Fibroblast of skin of right biceps (primary cell): ENCODE data around the gene WWOX.

Source experiments
- DNase-seq: peaks from one replicate; pipeline ENCODE4 v3.0.0-alpha.2; 2013

The WWOX gene

GRCh38 chr16:79171931-79172705 is 1072.7 kb downstream of the WWOX start:
- DNase-seq: no peak

GRCh38 chr16:79172976-79173500 is 1073.6 kb downstream of the WWOX start:
- no peak for DNase-seq

GRCh38 chr16:79173919-79174318 is 1074.5 kb downstream of the WWOX start:
- DNase-seq: no peak

- DNase-seq: no peak
Observed at GRCh38 chr16:79175286-79176057, 1076.0 kb downstream of the WWOX start.

GRCh38 chr16:79177018-79177417 is 1077.6 kb downstream of the WWOX start:
- DNase-seq: no peak

GRCh38 chr16:79181419-79181818 is 1082.0 kb downstream of the WWOX start:
- DNase-seq: peak; percentile 6

- peak; percentile 69 for DNase-seq
Observed at GRCh38 chr16:79182616-79183015, 1083.2 kb downstream of the WWOX start.

- no peak for DNase-seq
Observed at GRCh38 chr16:79183571-79183970, 1084.1 kb downstream of the WWOX start.

- DNase-seq: no peak
Observed at GRCh38 chr16:79184464-79185030, 1085.1 kb downstream of the WWOX start.

- DNase-seq: peak; percentile 18
Observed at GRCh38 chr16:79185711-79186110, 1086.3 kb downstream of the WWOX start.

- no peak for DNase-seq
Observed at GRCh38 chr16:79186196-79186595, 1086.7 kb downstream of the WWOX start.

- DNase-seq: no peak
Observed at GRCh38 chr16:79188115-79188738, 1088.8 kb downstream of the WWOX start.

- DNase-seq: no peak
Observed at GRCh38 chr16:79188739-79189122, 1089.3 kb downstream of the WWOX start.

- no peak for DNase-seq
Observed at GRCh38 chr16:79190542-79190941, 1091.1 kb downstream of the WWOX start.

- no peak for DNase-seq
Observed at GRCh38 chr16:79191933-79192332, 1092.5 kb downstream of the WWOX start.

GRCh38 chr16:79192904-79193303 is 1093.5 kb downstream of the WWOX start:
- no peak for DNase-seq

GRCh38 chr16:79194291-79194690 is 1094.8 kb downstream of the WWOX start:
- DNase-seq: no peak

GRCh38 chr16:79195938-79196337 is 1096.5 kb downstream of the WWOX start:
- DNase-seq: no peak

GRCh38 chr16:79201436-79201835 is 1102.0 kb downstream of the WWOX start:
- DNase-seq: no peak

- DNase-seq: no peak
Observed at GRCh38 chr16:79202977-79203376, 1103.5 kb downstream of the WWOX start.

GRCh38 chr16:79204486-79204885 is 1105.0 kb downstream of the WWOX start:
- no peak for DNase-seq

- DNase-seq: no peak
Observed at GRCh38 chr16:79206889-79207288, 1107.4 kb downstream of the WWOX start.

- no peak for DNase-seq
Observed at GRCh38 chr16:79209308-79209707, 1109.9 kb downstream of the WWOX start.
